Stimulated activated CD8-positive, alpha-beta memory T cell treated with anti-CD3 and anti-CD28 coated beads, Interleukin-12 subunit alpha, Interleukin-12 subunit beta, amount 100 ng/mL, for 1 hour (primary cell): ENCODE measurements around the gene RREB1.
A peak's percentile ranks its signal among the peaks of the same experiment; 100 is the strongest.

ENCODE experiments used
- DNase-seq: peaks from one replicate; pipeline ENCODE4 v3.0.0-alpha.2; 2020; ENCODE audit warnings: low read depth

RREB1 gene, protein sequence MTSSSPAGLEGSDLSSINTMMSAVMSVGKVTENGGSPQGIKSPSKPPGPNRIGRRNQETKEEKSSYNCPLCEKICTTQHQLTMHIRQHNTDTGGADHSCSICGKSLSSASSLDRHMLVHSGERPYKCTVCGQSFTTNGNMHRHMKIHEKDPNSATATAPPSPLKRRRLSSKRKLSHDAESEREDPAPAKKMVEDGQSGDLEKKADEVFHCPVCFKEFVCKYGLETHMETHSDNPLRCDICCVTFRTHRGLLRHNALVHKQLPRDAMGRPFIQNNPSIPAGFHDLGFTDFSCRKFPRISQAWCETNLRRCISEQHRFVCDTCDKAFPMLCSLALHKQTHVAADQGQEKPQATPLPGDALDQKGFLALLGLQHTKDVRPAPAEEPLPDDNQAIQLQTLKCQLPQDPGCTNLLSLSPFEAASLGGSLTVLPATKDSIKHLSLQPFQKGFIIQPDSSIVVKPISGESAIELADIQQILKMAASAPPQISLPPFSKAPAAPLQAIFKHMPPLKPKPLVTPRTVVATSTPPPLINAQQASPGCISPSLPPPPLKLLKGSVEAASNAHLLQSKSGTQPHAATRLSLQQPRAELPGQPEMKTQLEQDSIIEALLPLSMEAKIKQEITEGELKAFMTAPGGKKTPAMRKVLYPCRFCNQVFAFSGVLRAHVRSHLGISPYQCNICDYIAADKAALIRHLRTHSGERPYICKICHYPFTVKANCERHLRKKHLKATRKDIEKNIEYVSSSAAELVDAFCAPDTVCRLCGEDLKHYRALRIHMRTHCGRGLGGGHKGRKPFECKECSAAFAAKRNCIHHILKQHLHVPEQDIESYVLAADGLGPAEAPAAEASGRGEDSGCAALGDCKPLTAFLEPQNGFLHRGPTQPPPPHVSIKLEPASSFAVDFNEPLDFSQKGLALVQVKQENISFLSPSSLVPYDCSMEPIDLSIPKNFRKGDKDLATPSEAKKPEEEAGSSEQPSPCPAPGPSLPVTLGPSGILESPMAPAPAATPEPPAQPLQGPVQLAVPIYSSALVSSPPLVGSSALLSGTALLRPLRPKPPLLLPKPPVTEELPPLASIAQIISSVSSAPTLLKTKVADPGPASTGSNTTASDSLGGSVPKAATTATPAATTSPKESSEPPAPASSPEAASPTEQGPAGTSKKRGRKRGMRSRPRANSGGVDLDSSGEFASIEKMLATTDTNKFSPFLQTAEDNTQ (N-terminal part only)

GRCh38 chr6:7107578-7108195, at the start of gene RREB1:
Gene RREB1 (plus strand): TSS chr6:7107961. CDS start chr6:7181912, 73,951 bp downstream.
- DNase-seq, result peak; percentile 38

DNA sequence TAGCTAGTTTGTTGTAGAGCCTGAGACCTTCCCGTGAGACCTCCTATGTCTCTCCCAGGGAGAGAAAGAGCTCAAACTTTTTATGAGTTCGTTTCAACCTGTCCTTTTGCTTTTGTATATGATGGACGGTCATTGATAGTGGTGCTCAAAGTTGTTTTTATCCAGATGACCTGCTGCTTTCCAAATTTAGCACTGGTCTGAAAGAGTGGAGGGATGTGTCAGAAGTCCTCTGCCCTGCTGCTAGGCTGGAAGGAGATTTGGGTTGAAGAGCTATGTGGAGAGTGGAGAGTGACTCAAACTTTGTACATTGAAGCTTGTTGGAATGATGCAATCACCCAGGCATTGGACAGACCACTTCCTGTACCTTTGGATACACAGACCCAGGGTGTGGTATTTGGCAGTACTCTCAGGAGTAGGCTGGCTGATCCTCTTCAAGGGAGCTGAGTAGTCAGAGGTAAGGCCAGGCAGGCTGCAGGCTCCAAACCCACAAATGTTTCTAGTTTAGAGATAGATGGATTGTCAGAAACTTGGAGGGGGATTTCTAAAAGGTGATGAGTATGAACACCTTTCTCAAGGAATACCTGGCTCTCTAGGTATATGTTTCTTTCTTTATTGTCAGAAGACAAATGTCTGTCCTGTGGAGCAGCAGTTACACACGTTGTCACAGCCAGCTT, 49.4 kb upstream of the RREB1 start:
- no peak for DNase-seq

GRCh38 chr6:7060769-7061516, 46.8 kb upstream of the RREB1 start:
- DNase-seq, result no peak

GRCh38 chr6:7062451-7063162, 45.2 kb upstream of the RREB1 start:
- DNase-seq, result no peak

DNA sequence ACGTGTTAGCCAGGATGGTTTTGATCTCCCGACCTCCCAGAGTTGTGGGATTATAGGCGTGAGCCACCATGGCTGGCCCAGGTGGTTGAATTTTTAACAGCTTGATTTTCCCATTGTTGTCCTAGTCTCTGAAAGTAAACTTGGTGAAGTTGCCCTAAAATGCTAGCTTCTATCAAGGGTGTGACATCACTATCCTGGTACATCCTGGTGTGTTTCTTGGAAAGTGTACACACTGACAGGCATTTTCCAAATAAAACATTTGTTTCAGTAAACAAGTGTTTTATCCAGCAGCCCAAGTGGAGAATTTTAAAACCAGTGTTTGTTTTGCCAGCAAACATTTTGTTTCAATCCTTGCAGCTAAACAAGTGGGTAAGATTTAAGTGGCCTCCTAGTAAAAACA, 40.5 kb upstream of the RREB1 start:
- no peak for DNase-seq

DNA sequence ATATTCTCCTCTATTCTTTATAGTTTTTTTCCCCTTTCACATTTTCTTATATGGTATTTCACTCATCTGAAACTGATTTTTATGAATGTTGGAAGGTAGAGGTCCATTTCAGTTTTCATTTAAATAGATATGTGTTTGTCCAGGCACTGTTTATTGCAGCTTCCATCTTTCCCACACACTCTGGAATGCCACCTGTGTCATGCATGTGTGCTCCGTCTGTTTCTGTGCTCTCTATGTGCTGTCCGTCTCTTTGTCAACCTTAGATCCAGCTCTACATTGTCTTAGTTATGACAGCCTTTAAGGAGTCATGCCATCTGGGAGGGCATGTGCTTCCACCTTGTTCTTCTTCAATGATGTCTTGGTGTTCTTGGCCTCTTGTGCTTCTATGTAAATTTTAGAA, 36.4 kb upstream of the RREB1 start:
- no peak for DNase-seq

- DNase-seq, result no peak
Measured at GRCh38 chr6:7073082-7073820, 34.5 kb upstream of the RREB1 start.

- DNase-seq, result no peak
Measured at GRCh38 chr6:7073821-7074525, 33.8 kb upstream of the RREB1 start.

- no peak for DNase-seq
Measured at GRCh38 chr6:7074870-7075269, 32.9 kb upstream of the RREB1 start.

- no peak for DNase-seq
Measured at GRCh38 chr6:7075341-7076000, 32.3 kb upstream of the RREB1 start.

DNA sequence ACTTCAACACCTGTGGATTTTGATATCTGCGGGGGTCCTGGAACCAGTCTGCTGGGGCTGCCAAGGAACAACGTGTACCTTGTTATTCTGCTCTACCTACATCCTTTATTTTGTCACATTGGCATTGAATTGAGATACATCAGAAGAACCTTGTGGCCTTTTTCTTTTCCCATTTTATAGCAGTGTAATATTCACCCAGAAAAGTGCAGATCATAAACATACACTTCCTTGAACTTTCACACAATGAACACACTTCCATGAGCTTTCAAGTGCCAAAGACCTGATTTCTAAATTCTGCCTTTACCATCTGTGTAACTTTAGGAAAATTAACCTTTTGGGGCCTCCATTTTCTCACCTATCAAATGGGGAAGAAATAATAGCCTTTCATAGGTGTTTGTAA, 29.9 kb upstream of the RREB1 start:
- no peak for DNase-seq

GRCh38 chr6:7078856-7079255, 28.9 kb upstream of the RREB1 start:
- no peak for DNase-seq

GRCh38 chr6:7080311-7080710, 27.4 kb upstream of the RREB1 start:
- no peak for DNase-seq

GRCh38 chr6:7085911-7086310, 21.9 kb upstream of the RREB1 start:
- no peak for DNase-seq

- DNase-seq, result no peak
Measured at GRCh38 chr6:7086488-7086887, 21.3 kb upstream of the RREB1 start.

- no peak for DNase-seq
Measured at GRCh38 chr6:7087066-7087465, 20.7 kb upstream of the RREB1 start.

DNA sequence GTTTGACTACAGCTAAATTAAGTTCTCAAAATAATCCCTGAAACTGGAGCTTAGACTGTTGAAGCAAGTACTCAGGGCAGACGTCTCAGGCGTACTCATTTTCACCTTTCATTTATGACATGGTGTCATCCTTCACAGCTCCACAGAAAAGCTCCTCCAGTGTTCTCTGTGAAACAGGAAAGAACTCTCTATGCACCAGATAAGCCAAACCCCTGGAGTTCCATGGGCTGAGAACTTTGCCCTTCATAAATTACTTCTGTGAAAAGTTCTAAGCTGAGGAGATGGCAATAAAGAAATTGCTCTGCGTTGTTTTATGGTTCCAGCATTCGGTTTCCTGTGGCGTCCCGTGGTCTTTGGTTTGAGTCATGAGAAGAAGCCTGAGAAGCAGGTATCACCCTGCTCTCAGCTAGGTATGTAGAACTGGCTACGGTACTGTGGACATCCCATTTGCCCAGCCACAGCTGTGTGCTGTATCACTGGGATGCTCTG, 20.2 kb upstream of the RREB1 start:
- no peak for DNase-seq
